SJCRH30 (cell line): ENCODE measurements around the gene CUL7. TPM values are rescaled to one million over a fixed set of nuclear protein-coding genes. Genes with fewer than 3 reads are reported as not detected.
A peak's percentile ranks its signal among the peaks of the same experiment; 100 is the strongest.
"Not testable (repeated sequence)": the region's sequence is repeated elsewhere in the genome, so short reads cannot be mapped to it uniquely, and the experiment has no call there.

Experiments used
- DNase-seq, 2 experiments: peaks; one replicate each; pipeline ENCODE4 v3.0.0-alpha.2; 2015 to 2020
- H3K27ac ChIP-seq: fragments of 250-450 bp; sonication (Bioruptor Pico); 2 replicates; pipeline ENCODE4 v1.5.1; 2020; ENCODE audit warnings: mild to moderate bottlenecking, moderate library complexity
- H3K27me3 ChIP-seq: fragments of 250-450 bp; sonication (Bioruptor Pico); 2 replicates; pipeline ENCODE4 v1.5.1; 2020; ENCODE audit warnings: mild to moderate bottlenecking, moderate library complexity
- H3K36me3 ChIP-seq: fragments of 250-450 bp; sonication (Bioruptor Pico); 2 replicates; pipeline ENCODE4 v1.5.1; 2020; ENCODE audit warnings: mild to moderate bottlenecking, moderate library complexity
- H3K4me1 ChIP-seq: fragments of 250-450 bp; sonication (Bioruptor Pico); 2 replicates; pipeline ENCODE4 v1.5.1; 2020; ENCODE audit warnings: mild to moderate bottlenecking, moderate library complexity
- H3K4me3 ChIP-seq: fragments of 250-450 bp; sonication (Bioruptor Pico); 2 replicates; pipeline ENCODE4 v1.5.1; 2020; ENCODE audit warnings: mild to moderate bottlenecking, moderate library complexity
- H3K9me3 ChIP-seq: fragments of 250-450 bp; sonication (Bioruptor Pico); replicated peaks from 2 replicates; pipeline ENCODE4 v1.5.1; 2020; ENCODE audit warnings: mild to moderate bottlenecking, moderate library complexity
- total RNA-seq: library from RNA; depleted of rRNA; stranded (reverse); fragments of >200 nt; shearing (Covaris generic); gene quantifications from 2 replicates; pipeline ENCODE4 v1.2.3, GENCODE V29; 2014

CUL7 gene
- total RNA-seq, 1 experiment from 2014 or later: 15.2 TPM

DNA sequence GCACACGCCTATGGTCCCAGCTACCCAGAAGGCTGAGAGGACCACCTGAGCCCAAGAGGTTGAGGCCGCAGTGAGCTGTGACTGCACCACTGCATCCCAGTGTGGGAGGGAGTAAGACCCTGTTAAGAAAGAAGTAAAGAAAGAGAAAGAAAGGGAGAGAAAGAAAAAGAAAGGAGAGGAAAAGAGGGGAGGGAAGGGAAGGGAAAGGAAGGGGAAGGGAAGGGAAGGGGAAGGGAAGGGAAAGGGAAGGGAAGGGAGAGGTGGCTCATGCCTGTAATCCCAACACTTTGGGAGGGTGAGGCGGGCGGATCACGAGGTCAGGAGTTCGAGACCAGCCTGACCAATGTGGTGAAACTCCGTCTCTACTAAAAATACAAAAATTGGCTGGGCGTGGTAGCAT lies 12.2 kb downstream of the CUL7 start:
- H3K4me3 ChIP-seq, H3K9me3 ChIP-seq, H3K27me3 ChIP-seq, DNase-seq, H3K27ac ChIP-seq, H3K4me1 ChIP-seq: not testable (repeated sequence)
- H3K36me3 ChIP-seq: peaks cover 15% of the 10 kb centered on the region

DNA sequence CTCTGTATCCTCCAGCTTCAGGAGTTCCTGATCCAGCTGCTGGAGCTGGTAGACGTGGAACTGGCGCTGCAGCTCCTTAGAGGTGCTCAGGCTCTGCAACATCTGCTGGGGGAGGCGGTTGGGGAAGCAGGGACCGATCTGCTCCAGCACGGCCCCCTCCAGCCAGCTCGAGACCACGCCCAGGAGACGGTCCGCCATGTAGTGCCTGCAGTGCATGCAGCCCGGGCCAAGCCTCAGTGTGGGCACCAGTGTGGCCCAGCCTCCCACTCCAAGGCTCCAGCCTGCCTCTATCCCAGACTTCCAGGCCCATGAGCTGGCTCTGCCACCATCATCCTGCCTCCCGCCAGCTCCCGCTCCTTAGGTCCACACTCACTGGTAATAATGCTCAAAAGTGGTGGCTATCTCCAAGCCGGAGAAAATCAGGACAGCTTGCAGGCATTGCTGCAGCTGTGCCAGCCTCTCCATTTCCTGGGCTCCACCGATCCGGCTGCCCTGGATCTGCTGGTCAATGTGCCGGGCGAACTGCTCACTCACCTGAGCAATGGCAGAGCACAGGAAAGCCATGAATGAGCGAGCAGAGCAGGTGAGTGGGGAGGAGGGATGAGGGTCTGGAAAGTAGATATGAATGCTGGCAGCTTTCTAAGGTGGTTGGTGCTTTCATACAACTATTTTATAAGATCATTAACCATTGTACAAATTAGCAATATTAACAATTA lies 13.0 kb downstream of the CUL7 start:
- Histone ChIP-seq H3K4me1 (no peaks in the 10 kb centered on the region), H3K9me3 (no peaks in the 10 kb centered on the region), H3K36me3 (peaks cover 22% of the 10 kb centered on the region), H3K27ac (no peak overlapping the region), H3K27me3 (no peaks in the 10 kb centered on the region), H3K4me3 (no peak overlapping the region)
- no peak for DNase-seq

DNA sequence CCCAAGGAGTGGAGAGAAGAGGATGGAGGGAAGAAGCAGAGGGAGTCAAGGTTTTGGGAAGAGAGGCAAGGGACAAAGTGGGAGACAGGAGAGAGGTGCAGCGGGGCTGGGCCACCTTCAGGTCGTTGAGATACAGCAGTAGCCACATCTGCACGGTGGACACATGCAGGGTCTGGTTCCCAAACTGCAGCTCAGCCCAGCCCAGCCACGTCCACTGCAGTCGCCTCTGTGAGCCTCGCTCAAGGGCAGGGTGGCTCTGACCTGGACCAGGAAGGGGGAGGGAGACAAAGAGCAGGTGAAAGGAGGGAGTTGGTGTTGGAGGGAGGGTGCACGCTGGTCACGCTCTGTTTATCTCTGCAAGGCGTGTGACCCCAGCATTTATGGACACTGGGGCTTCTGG lies 14.9 kb downstream of the CUL7 start:
- Histone ChIP-seq H3K36me3 (peaks cover 24% of the 10 kb centered on the region), H3K27ac (no peak overlapping the region), H3K27me3 (no peaks in the 10 kb centered on the region), H3K4me3 (no peak overlapping the region), H3K9me3 (no peaks in the 10 kb centered on the region), H3K4me1 (no peaks in the 10 kb centered on the region)
- DNase-seq: no peak

DNA sequence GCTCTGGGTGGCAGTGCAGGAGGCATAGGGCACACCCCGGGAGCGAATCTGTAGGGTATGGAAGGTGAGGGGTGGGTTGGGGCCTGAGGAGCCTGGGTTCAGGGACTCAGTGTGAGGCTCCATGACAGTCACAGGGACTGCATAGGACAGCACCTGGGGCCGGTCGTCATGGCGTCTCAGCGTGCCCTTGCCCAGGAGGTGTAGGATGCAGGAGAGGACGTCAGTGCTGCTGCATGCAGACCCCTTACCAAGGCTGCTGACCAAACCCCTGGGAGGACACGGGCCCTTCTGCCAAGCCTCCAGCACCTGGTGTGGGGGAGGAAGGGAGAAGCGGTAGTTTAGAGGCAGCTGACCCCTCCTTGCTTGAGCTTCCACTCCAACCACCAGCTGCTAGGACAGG lies 15.9 kb downstream of the CUL7 start:
- no peaks in the 10 kb centered on the region for H3K27me3 ChIP-seq
- DNase-seq: no peak
- no peaks in the 10 kb centered on the region for H3K4me1 ChIP-seq
- H3K27ac ChIP-seq: no peak overlapping the region
- H3K4me3 ChIP-seq: no peak overlapping the region
- no peaks in the 10 kb centered on the region for H3K9me3 ChIP-seq
- peaks cover 30% of the 10 kb centered on the region for H3K36me3 ChIP-seq

DNA sequence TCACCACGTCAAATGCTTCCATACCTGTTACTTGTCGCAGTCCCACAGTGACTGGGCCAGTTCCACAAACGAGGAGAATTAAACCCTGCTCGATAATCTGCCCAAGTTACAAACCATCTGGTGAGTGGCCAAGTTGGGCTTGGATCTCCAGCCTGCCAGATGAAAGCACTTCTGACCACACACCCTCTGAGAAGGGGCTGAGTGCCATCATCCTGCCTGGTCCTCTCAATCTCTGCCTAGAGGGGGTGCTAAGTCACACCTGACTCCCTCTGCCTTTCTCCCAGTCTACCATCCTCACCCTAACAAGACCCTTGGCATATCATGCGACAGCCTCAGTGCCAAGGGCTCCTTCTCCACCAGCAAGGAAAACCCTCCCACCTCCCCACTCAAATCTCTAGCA lies 16.5 kb downstream of the CUL7 start:
- no peak for DNase-seq
- Histone ChIP-seq H3K9me3 (no peaks in the 10 kb centered on the region), H3K27ac (no peak overlapping the region), H3K4me3 (no peak overlapping the region), H3K4me1 (no peaks in the 10 kb centered on the region), H3K27me3 (no peaks in the 10 kb centered on the region), H3K36me3 (peaks cover 26% of the 10 kb centered on the region)

DNA sequence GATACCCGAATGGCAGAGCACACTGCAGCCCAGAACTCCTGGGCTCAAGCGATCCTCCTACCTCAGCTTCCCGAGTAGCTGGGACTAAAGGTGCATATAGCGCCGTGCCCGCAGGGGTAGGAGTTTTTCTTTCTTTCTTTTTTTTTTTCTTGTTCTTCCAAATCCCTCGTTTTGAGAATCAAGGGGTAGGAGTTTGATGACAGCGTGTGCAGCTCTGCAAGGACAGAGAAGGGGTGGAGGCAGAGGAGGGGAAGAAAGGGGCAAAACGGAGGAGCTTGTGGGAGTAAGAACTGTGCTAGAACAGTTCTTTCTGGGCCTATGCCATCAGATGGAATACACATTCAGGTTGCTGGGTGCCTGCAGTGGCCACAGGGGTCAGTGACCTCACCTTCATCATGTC lies 16.9 kb downstream of the CUL7 start:
- Histone ChIP-seq H3K4me1 (no peaks in the 10 kb centered on the region), H3K36me3 (peaks cover 26% of the 10 kb centered on the region), H3K4me3 (no peak overlapping the region), H3K27me3 (no peaks in the 10 kb centered on the region), H3K9me3 (no peaks in the 10 kb centered on the region), H3K27ac (no peak overlapping the region)
- no peak for DNase-seq

DNA sequence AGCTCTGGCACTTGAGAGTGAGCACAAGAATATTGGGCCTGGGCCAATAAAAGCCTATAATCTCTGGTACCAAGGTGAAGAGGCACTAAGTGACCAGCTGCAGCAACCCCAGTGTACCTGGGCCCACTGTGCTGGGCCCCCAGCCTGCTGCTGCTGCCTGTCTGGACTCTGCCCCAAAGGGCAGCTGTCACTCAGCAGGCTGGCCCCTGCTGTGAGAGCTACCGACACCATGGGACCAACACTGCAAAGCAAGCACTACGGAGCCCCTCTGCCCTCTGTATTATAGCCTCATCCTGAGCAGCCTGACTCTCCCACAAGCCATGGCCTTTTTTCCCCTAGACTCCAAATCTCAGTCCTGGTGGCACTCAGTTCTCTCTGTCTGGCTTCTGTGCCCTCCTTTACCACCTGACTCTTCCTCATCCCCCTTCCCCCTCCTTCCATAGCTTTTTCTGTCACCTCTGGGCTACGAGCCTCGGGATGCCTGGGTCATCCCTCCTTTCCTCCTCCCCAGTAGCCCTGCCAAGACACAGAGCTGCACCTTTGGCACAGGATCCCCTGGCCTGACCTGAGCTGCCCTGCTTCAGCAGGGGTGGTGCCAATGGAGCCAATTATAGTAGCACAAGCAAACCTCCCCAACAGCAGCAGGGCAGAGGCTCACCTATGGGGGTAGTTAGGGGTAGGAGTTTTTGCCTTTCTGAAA lies 18.0 kb downstream of the CUL7 start:
- Histone ChIP-seq H3K9me3 (no peaks in the 10 kb centered on the region), H3K27me3 (no peaks in the 10 kb centered on the region), H3K36me3 (peaks cover 31% of the 10 kb centered on the region), H3K27ac (no peak overlapping the region), H3K4me3 (no peak overlapping the region), H3K4me1 (no peaks in the 10 kb centered on the region)
- DNase-seq: no peak

DNA sequence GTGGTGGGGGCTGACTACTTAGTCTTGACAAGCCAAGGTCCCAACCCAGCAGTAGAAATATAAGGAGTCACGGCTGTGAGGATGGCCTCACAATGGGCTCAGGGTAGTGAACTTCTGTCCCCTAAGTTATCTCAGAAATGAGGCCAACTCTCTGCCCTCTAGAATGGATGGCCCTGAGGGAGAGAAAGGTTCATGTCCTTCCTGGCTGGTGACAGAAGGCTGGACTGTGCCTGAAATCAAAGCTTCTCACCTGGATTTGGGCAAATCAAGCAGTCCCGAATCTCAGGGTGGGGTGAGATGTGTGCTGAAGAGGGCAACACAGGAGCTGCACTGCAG lies 19.5 kb downstream of the CUL7 start:
- no peak overlapping the region for H3K27ac ChIP-seq
- no peaks in the 10 kb centered on the region for H3K27me3 ChIP-seq
- peaks cover 46% of the 10 kb centered on the region for H3K36me3 ChIP-seq
- no peaks in the 10 kb centered on the region for H3K4me1 ChIP-seq
- H3K9me3 ChIP-seq: no peaks in the 10 kb centered on the region
- no peak for DNase-seq
- H3K4me3 ChIP-seq: no peak overlapping the region

DNA sequence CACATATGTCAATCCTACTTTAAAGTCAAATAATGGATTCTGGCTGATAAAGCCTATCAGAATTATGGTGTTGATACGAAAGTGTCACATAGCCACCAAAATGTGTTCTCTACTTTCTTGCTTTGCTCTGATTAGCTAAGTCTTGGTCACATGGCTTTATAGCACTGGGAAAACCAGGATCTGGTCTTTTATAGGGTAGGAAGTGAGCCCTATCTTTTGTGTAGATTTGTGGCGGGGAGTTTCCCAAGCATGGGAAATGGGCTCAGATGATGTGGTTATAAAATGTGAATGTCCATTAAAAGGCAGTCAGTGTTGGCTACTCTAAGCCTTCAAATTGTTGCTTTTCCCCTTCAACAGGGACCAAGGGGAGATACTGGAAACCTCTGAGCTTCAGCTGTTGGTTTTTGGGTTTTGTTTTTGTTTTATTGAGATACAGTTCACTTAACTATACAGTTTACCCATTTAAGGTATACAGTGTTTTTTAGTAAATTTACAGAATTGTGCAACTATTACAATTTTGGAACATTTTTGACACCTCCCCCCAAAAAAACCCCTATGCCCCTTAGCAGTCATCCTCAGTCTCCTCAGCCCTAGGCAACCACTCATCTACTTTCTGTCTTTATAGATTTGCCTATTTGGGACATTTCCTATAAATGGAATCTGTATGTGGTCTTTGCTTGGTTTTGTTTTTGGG lies 20.0 kb downstream of the CUL7 start:
- DNase-seq: no peak
- Histone ChIP-seq H3K4me3 (no peak overlapping the region), H3K36me3 (peaks cover 51% of the 10 kb centered on the region), H3K4me1 (no peaks in the 10 kb centered on the region), H3K27me3 (no peaks in the 10 kb centered on the region), H3K9me3 (no peaks in the 10 kb centered on the region), H3K27ac (no peak overlapping the region)

DNA sequence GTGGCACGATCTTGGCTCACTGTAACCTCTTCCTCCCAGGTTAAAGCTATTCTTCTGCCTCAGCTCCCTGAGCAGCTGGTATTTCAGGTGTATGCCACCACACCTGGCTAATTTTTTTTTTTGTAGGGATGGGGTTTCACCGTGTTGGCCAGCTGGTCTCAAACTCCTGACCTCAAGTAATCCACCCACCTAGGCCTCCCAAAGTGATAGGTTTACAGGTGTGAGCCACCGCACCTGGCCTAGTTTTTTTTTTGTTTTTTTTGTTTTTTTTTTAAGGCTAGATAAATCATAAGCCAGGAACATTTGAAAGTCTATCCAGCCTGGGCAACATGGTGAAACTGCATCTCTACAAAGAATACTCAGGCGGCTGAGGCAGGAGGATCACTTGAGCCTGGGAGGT lies 21.3 kb downstream of the CUL7 start:
- no peaks in the 10 kb centered on the region for H3K4me1 ChIP-seq
- H3K9me3 ChIP-seq: no peaks in the 10 kb centered on the region
- no peaks in the 10 kb centered on the region for H3K27me3 ChIP-seq
- H3K36me3 ChIP-seq: peaks cover 57% of the 10 kb centered on the region
- no peak overlapping the region for H3K27ac ChIP-seq
- DNase-seq: no peak
- no peak overlapping the region for H3K4me3 ChIP-seq

DNA sequence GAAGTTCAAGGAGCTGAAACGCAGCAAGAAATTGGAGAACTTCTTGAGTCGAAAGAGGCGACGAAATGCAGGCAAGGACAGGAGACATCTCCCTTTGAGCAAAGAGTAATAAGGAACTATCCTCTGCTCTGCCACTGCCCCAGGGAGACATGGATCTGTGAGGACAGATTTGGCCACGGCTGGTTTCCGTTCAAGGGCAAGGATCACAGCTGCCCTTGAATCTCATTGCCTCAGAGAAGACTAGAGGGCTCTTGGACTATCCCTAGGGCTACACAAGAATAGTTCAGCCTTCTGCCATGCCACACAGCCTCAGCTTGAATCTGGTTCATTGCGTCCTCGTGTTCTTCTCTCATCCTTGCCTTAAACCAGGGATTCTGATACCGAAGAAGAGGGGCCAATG lies 24.5 kb downstream of the CUL7 start:
- H3K9me3 ChIP-seq: no peaks in the 10 kb centered on the region
- no peaks in the 10 kb centered on the region for H3K27me3 ChIP-seq
- DNase-seq: no peak
- peaks cover 73% of the 10 kb centered on the region for H3K36me3 ChIP-seq
- no peak overlapping the region for H3K27ac ChIP-seq
- H3K4me3 ChIP-seq: no peak overlapping the region
- H3K4me1 ChIP-seq: no peaks in the 10 kb centered on the region

DNA sequence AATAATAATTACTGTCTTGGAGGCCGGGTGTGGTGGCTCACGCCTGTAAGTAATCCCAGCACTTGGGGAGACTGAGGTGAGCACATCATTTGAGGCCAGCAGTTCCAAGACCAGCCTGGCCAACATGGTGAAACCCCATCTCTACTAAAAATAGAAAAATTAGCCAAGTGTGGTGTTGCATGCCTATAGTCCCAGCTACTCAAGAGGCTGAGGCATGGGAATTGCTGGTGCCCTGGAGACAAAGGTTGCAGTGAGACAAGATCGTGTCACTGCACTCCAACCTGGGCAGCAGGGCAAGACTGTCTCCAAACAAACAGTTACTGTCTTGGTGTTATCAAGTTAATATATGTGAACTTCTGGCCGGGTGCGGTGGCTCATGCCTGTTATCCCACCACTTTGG lies 27.3 kb downstream of the CUL7 start:
- H3K36me3 ChIP-seq: peaks cover 68% of the 10 kb centered on the region

DNA sequence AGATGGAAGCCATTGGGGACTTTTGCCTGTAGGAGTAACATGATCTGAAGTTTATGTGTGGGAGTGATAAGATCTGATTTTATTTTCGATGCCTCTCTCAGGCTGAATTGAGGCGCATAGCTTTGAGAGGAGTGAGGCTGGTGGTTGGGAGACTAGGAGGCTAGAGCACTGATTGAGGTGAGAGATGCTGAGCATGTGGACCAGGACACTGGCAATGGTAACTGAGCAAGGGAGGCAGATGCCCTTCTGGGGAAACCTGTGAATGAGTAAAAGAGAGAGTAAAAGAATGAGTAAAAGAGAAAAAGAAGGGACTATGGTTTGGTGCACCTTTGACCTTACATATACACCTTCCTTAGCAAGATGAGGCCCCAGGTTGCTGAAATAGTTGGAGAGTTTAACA lies 29.2 kb downstream of the CUL7 start:
- H3K36me3 ChIP-seq: peaks cover 51% of the 10 kb centered on the region
- 0 out of 2 replicates have a peak, but pooled peaks cover 2% of the 10 kb centered on the region for H3K4me1 ChIP-seq
- no peak overlapping the region for H3K27ac ChIP-seq
- no peak overlapping the region for H3K4me3 ChIP-seq
- H3K9me3 ChIP-seq: no peaks in the 10 kb centered on the region
- no peaks in the 10 kb centered on the region for H3K27me3 ChIP-seq
- no peak for DNase-seq

More for the DNA sequence above, 27.3 kb downstream of the CUL7 start:
- DNase-seq: no peak
- Histone ChIP-seq H3K27ac (no peak overlapping the region), H3K4me3 (no peak overlapping the region), H3K4me1 (no peaks in the 10 kb centered on the region), H3K9me3 (no peaks in the 10 kb centered on the region), H3K27me3 (no peaks in the 10 kb centered on the region)

DNA sequence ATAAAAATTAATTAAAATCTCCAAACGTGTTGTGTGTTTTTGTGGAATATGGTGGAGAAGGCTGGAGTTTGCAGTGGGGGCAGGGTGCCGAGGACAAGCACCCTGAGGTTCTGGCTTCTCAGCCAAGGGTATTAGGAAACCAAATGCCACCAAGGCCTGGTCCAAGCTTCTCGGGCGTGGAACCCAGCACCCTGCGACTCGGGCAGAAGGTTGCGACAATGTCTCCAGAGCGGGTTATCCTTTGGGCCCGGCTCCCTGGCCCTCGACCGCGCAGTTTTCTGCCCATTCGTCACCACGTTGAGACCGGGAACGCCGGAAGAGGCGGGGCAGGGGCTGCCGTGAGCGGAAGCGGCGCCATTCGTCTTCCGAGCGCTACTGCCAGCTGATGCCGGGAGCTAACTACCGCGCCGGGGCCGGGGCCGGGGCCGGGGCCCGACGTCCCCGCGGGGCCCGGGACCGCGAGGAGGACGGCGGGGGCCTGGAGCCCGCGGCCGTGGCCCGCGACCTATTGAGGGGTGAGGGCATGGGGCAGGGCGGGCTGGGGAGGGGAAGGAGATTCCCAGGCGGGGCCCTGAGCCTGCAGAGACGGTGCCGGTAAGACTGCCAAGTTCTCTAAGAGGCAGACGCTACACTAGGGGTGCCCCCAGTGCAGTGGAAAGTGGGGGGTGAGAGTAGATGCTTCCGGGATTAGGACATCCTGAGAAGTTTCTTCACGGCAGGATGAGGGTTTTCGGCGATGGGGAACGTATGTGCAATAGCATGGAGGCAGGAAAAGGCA lies 32.2 kb downstream of the CUL7 start, which contains the start of gene RRP36:
TSS of gene RRP36 (plus strand) at position 354 of the 778 bp plus-strand sequence. CDS start at position 386, 32 bp downstream.
- 0 out of 2 replicates have a peak, but pooled peaks cover 4% of the 10 kb centered on the region for H3K4me1 ChIP-seq
- peak; percentile 81 for DNase-seq
- peaks cover 25% of the 10 kb centered on the region for H3K36me3 ChIP-seq
- no peaks in the 10 kb centered on the region for H3K9me3 ChIP-seq
- peak within 1 kb of the TSS; percentile 92 for H3K4me3 ChIP-seq
- peak within 1 kb of the TSS; percentile 79 for H3K27ac ChIP-seq
- H3K27me3 ChIP-seq: no peaks in the 10 kb centered on the region

DNA sequence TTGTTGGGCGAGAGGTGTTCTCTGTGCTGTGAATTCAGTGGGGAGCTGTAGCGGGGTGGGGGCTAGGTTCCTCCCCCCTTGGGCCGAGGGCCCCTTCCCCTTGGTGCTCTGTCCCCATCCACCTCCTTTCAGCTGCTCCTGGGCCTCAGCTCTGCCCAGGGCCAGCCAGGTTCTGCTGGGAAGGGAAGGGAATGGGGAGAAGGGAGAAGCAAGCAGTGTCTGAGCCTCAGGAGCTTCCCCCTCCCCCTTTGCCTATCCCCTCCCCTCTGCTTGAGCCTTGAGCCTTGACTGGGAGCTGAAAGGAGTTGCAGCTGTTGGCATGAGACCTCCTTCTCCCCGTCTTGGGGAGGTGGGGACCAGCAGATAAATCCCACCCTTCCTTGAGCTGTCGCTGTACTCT lies 32.8 kb downstream of the CUL7 start:
- Histone ChIP-seq H3K36me3 (peaks cover 19% of the 10 kb centered on the region), H3K4me3 (peak overlapping the region; percentile 92), H3K27ac (peak overlapping the region; percentile 79), H3K9me3 (no peaks in the 10 kb centered on the region), H3K4me1 (0 out of 2 replicates have a peak, but pooled peaks cover 4% of the 10 kb centered on the region), H3K27me3 (no peaks in the 10 kb centered on the region)
- peak; percentile 56 to 64 for DNase-seq
